ENCODE measurements around the gene PRCC.

The PRCC gene

GRCh38 chr1:156772728-156773497, 5.6 kb downstream of the PRCC start:
- ChIA-PET CTCF (interaction anchor here (0.6 to 1.6 kb wide), 7 partner anchors 22 to 155 kb away, joined by 3 to 9 read pairs (median 3); partner anchors contain the start of gene MRPL24), POLR2A (interaction anchor here (0.6 to 7.7 kb wide), 4 partner anchors 21 to 149 kb away, joined by 3 to 92 read pairs (median 8); partner anchors contain the start of genes HDGF, ISG20L2, METTL25B and MRPL24)
- TF ChIP-seq TARDBP (IDR thresholded peaks at IDR 0.05) (no peak), LEF1 (IDR thresholded peaks at IDR 0.05; ENCODE audit: borderline replicate concordance) (no peak), SUZ12 (IDR thresholded peaks at IDR 0.05) (no peak), FOXK2 (IDR thresholded peaks at IDR 0.05) (no peak), CTBP1 (IDR thresholded peaks at IDR 0.05; ENCODE audit: borderline replicate concordance) (no peak), ZNF384 (IDR thresholded peaks at IDR 0.05) (no peak), PKNOX1 (IDR thresholded peaks at IDR 0.05) (no peak), BHLHE40 (IDR thresholded peaks at IDR 0.05; ENCODE audit: borderline replicate concordance) (no peak), SP1 (IDR thresholded peaks at IDR 0.05) (no peak)
- DNase-seq (ENCODE audit: extremely low spot score), result no peak

GRCh38 chr1:156773607-156774006, 6.3 kb downstream of the PRCC start:
- no peak for TF ChIP-seq PKNOX1 (IDR thresholded peaks at IDR 0.05)
- no peak for TF ChIP-seq NFRKB (IDR thresholded peaks at IDR 0.05)
- TF ChIP-seq LEF1 (IDR thresholded peaks at IDR 0.05; ENCODE audit: borderline replicate concordance), result no peak
- TF ChIP-seq CTBP1 (IDR thresholded peaks at IDR 0.05; ENCODE audit: borderline replicate concordance), result no peak
- no peak for TF ChIP-seq SUZ12 (IDR thresholded peaks at IDR 0.05)
- CTCF ChIA-PET, result interaction anchor here (1.1 to 1.6 kb wide), 2 partner anchors 21 to 47 kb away, joined by 3 to 9 read pairs; no protein-coding TSS in a partner anchor
- POLR2A ChIA-PET, result no interaction called here
- DNase-seq (ENCODE audit: extremely low spot score), result no peak

- no peak for TF ChIP-seq ZNF384 (IDR thresholded peaks at IDR 0.05)
- no peak for TF ChIP-seq SUZ12 (IDR thresholded peaks at IDR 0.05)
- no peak for TF ChIP-seq FOXM1 (IDR thresholded peaks at IDR 0.05; ENCODE audit: borderline replicate concordance)
- no peak for TF ChIP-seq LEF1 (IDR thresholded peaks at IDR 0.05; ENCODE audit: borderline replicate concordance)
- no peak for TF ChIP-seq FOXK2 (IDR thresholded peaks at IDR 0.05)
- TF ChIP-seq ARNT (IDR thresholded peaks at IDR 0.05), result no peak
- TF ChIP-seq FOXA1 (IDR thresholded peaks at IDR 0.05), result no peak
- no peak for TF ChIP-seq HDGF (IDR thresholded peaks at IDR 0.05; ENCODE audit: borderline replicate concordance)
- no peak for TF ChIP-seq BHLHE40 (IDR thresholded peaks at IDR 0.05; ENCODE audit: borderline replicate concordance)
- no peak for TF ChIP-seq TARDBP (IDR thresholded peaks at IDR 0.05)
- TF ChIP-seq SP1 (IDR thresholded peaks at IDR 0.05), result no peak
- TF ChIP-seq PKNOX1 (IDR thresholded peaks at IDR 0.05), result no peak
- POLR2A ChIA-PET, result interaction anchor here (2.2 kb wide), 1 partner anchor 9 kb away, joined by 7 read pairs; the partner anchor contains the start of gene PRCC
- CTCF ChIA-PET, result interaction anchor here (0.6 to 2.3 kb wide), 2 partner anchors 86 to 437 kb away, joined by 6 to 7 read pairs; no protein-coding TSS in a partner anchor
- DNase-seq (ENCODE audit: extremely low spot score), result no peak
Observed at GRCh38 chr1:156775799-156776198, 8.5 kb downstream of the PRCC start.

- CTCF ChIA-PET, result interaction anchor here (2.3 kb wide), 1 partner anchor 88 kb away, joined by 7 read pairs; no protein-coding TSS in a partner anchor
- no peak for TF ChIP-seq PKNOX1 (IDR thresholded peaks at IDR 0.05)
- TF ChIP-seq ARNT (IDR thresholded peaks at IDR 0.05), result no peak
- POLR2A ChIA-PET, result interaction anchor here (2.2 kb wide), 1 partner anchor 10 kb away, joined by 7 read pairs; the partner anchor contains the start of gene PRCC
- no peak for DNase-seq (ENCODE audit: extremely low spot score)
Observed at GRCh38 chr1:156776942-156777341, 9.6 kb downstream of the PRCC start.

GRCh38 chr1:156777573-156777972, 10.2 kb downstream of the PRCC start:
- CTCF ChIA-PET, result interaction anchor here (0.6 to 2.3 kb wide), 2 partner anchors 16 to 88 kb away, joined by 4 to 7 read pairs; no protein-coding TSS in a partner anchor
- POLR2A ChIA-PET, result interaction anchor here (2.2 kb wide), 1 partner anchor 11 kb away, joined by 7 read pairs; the partner anchor contains the start of gene PRCC
- no peak for TF ChIP-seq FOXA1 (IDR thresholded peaks at IDR 0.05)
- no peak for TF ChIP-seq ARNT (IDR thresholded peaks at IDR 0.05)
- no peak for TF ChIP-seq LEF1 (IDR thresholded peaks at IDR 0.05; ENCODE audit: borderline replicate concordance)
- no peak for TF ChIP-seq PKNOX1 (IDR thresholded peaks at IDR 0.05)
- TF ChIP-seq HDGF (IDR thresholded peaks at IDR 0.05; ENCODE audit: borderline replicate concordance), result no peak
- TF ChIP-seq ELF4 (IDR thresholded peaks at IDR 0.05), result no peak
- no peak for TF ChIP-seq BHLHE40 (IDR thresholded peaks at IDR 0.05; ENCODE audit: borderline replicate concordance)
- no peak for TF ChIP-seq NFRKB (IDR thresholded peaks at IDR 0.05)
- TF ChIP-seq CTBP1 (IDR thresholded peaks at IDR 0.05; ENCODE audit: borderline replicate concordance), result no peak
- DNase-seq (ENCODE audit: extremely low spot score), result no peak
